Esophagus muscularis mucosa (tissue), 4 donors: ENCODE data around the gene ASGR1.

Experiments
- CTCF ChIP-seq, 3 experiments: fragments of 200-600 bp in 2 of 3; fragments of 450-650 bp in 1 of 3; sonication (generic) in 2 of 3; IDR thresholded peaks; one replicate each; pipeline ENCODE4 v1.5.1; 2017 to 2019; ENCODE audit warnings: antibody characterized with exemption in 3 of 3, mild to moderate bottlenecking in 2 of 3, moderate library complexity in 1 of 3
- EP300 ChIP-seq: sonication (generic); formaldehyde crosslinking; IDR thresholded peaks from one replicate; pipeline ENCODE4 v1.6.1; 2017; ENCODE audit warnings: antibody characterized with exemption
- POLR2A ChIP-seq: fragments of 450-650 bp; IDR thresholded peaks from one replicate; pipeline ENCODE4 v1.6.1; 2017; ENCODE audit warnings: antibody characterized with exemption, moderate library complexity, mild to moderate bottlenecking, low read depth

- TF ChIP-seq CTCF (IDR thresholded peaks at IDR 0.05) (no peak), EP300 (no peak), POLR2A (no peak)
Measured at GRCh38 chr17:7123844-7124243, 55.3 kb downstream of the ASGR1 start.
